Spleen (tissue), 11 donors: ENCODE measurements around the gene SHISA9. TPM values are rescaled to one million over a fixed set of nuclear protein-coding genes. Genes with fewer than 3 reads are reported as not detected.

Source experiments
- DNase-seq: peaks from one replicate; pipeline ENCODE4 v3.0.0-alpha.2; 2020
- H3K27ac ChIP-seq, 8 donors: fragments of 200-600 bp; sonication (generic) in 7 of 8; 1 replicate in 4 of 8; 2 replicates in 4 of 8; pipeline versions ENCODE4 v1.5.0 to v1.8.0; 2016 to 2021; ENCODE audit warnings: inconsistent platforms in 4 of 8, mild to moderate bottlenecking in 4 of 8, moderate library complexity in 1 of 8
- H3K27me3 ChIP-seq, 7 donors: fragments of 200-600 bp; sonication (generic) in 6 of 7; replicated peaks in 1 of 7; 1 replicate in 4 of 7; 2 replicates in 3 of 7; pipeline versions ENCODE4 v1.5.0 to v1.8.0; 2016 to 2021; ENCODE audit warnings: inconsistent platforms in 3 of 7, mild to moderate bottlenecking in 1 of 7
- H3K36me3 ChIP-seq, 6 donors: fragments of 200-600 bp; sonication (generic) in 5 of 6; 1 replicate in 4 of 6; 2 replicates in 2 of 6; pipeline versions ENCODE4 v1.5.0 to v1.8.0; 2016 to 2021; ENCODE audit warnings: inconsistent platforms in 2 of 6
- H3K4me1 ChIP-seq, 6 donors: fragments of 200-600 bp; sonication (generic) in 5 of 6; 1 replicate in 3 of 6; 2 replicates in 3 of 6; pipeline versions ENCODE4 v1.5.0 to v1.8.0; 2016 to 2021; ENCODE audit warnings: inconsistent platforms in 3 of 6
- H3K4me3 ChIP-seq, 8 donors: fragments of 200-600 bp; sonication (generic) in 7 of 8; 1 replicate in 4 of 8; 2 replicates in 4 of 8; pipeline versions ENCODE4 v1.5.0 to v1.8.0; 2016 to 2021; ENCODE audit warnings: inconsistent platforms in 4 of 8, mild to moderate bottlenecking in 4 of 8, moderate library complexity in 2 of 8
- H3K9me3 ChIP-seq, 8 donors: fragments of 200-600 bp; sonication (generic) in 7 of 8; 1 replicate in 4 of 8; 2 replicates in 4 of 8; pipeline versions ENCODE4 v1.5.0 to v1.8.0; 2016 to 2021; ENCODE audit warnings: inconsistent platforms in 4 of 8
- CTCF ChIP-seq, 11 experiments: fragments of 200-600 bp in 7 of 11; fragments of 450-650 bp in 4 of 11; sonication (generic) in 4 of 11; IDR thresholded peaks in 8 of 11; conservative IDR thresholded peaks in 3 of 11; 1 replicate in 7 of 11; 2 replicates in 4 of 11; pipeline versions ENCODE4 v1.4.0 to v1.8.0; 2016 to 2021; ENCODE audit warnings: antibody characterized with exemption in 11 of 11, inconsistent platforms in 4 of 11, mild to moderate bottlenecking in 1 of 11
- POLR2A ChIP-seq, 3 donors: fragments of 450-650 bp; IDR thresholded peaks; one replicate each; pipeline ENCODE4 v1.5.1; 2017; ENCODE audit warnings: antibody characterized with exemption in 3 of 3, mild to moderate bottlenecking in 1 of 3
- POLR2AphosphoS5 ChIP-seq, 3 donors: sonication (generic); formaldehyde crosslinking; IDR thresholded peaks; one replicate each; pipeline ENCODE4 v1.5.1; 2017; ENCODE audit warnings: antibody characterized with exemption in 3 of 3
- WGBS, 5 donors: extraction: QIAGEN DNeasy Blood & Tissue Kit in 3 of 5; methylation state at CpG; one replicate each; pipeline versions ENCODE4 v1.1.5 to v1.1.7; 2013 to 2018; 5-methylcytosine and 5-hydroxymethylcytosine counted together
- intact Hi-C: fragments of 100-400 bp; cut with DNase I; formaldehyde crosslinking; loops from one replicate; pipeline ENCODE4 v1.15.0; 2023; ENCODE audit warnings: low total_unique reads
- polyA plus RNA-seq, 3 donors: library from polyadenylated mRNA; stranded (reverse); fragments of 200-250 nt; gene quantifications; one replicate each; pipeline ENCODE4 v1.2.1, GENCODE V29; 2013
- total RNA-seq, 7 donors: library from RNA; depleted of rRNA in 3 of 7; stranded (reverse); fragments of >200 nt in 3 of 7; fragmentation: NEBNext Ultra II Directional in 4 of 7; extraction: Animal tissue kit (Norgen Biotek cat#: 25700) in 4 of 7; gene quantifications; one replicate each; pipeline versions ENCODE4 v1.1.0 to v1.2.1, GENCODE V29; 2016 to 2021
- donor health status: healthy with polysubstance abuse.
- donor health status: DM: no; HTN: no; CAD: no; lungs with moderate emphysema.
- donor health status: DM: no; HTN: no; CAD: no.
- donor health status: Bipolar disorder and iron deficiency.
- donor health status: healthy.
- donor health status: DM: no; HTN: no; CAD: no.
- donor health status: DM: yes; HTN: yes; CAD: no.

SHISA9 gene
- total and polyA plus RNA-seq, 10 donors = 0.02 to 0.17 (median 0.05) TPM; not detected in 4

- intact Hi-C loops = no loop called here
- Histone ChIP-seq H3K4me3 (no peak overlapping the region), H3K9me3 (peaks cover 0 to 24% (median 14%) of the 10 kb centered on the region in 8 donors), H3K27me3 (no peaks in the 10 kb centered on the region), H3K36me3 (no peaks in the 10 kb centered on the region), H3K4me1 (no peaks in the 10 kb centered on the region), H3K27ac (no peak overlapping the region)
- DNase-seq = no peak
- TF ChIP-seq CTCF (IDR thresholded peaks at IDR 0.05 in 8 of 11, conservative IDR thresholded peaks at IDR 0.05 in 3 of 11) (no peak), POLR2AphosphoS5 (IDR thresholded peaks at IDR 0.05) (no peak), POLR2A (IDR thresholded peaks at IDR 0.05) (no peak)
- 70 to 80% (median 72%) methylated on average over 6 of the region's 6 CpGs for WGBS, 5 donors
These were observed 199.6 kb downstream of the SHISA9 start for GRCh38 chr16:13100970-13101369.

DNA sequence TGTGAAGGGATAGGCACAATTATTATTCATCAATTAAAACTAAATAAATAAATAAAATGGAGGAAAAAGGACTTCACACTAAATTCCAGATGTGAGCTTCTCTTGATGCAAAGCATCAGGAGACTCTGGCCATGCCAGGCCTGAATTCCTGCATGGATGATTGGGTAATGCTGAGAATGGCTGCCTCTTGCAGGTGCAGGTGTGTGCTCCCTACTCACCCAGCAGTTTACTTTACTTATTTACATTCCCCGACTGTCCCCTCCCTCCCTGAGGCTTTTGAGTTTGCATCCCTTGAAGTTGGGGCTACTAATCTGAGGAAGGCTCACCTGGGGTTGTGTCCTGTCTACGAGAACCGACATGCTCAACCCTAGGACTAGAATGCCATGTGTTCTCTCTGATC is 200.4 kb downstream of the SHISA9 start:
- 72 to 86% (median 78%) methylated on average over 3 of the region's 3 CpGs for WGBS, 5 donors
- H3K4me1 ChIP-seq = no peaks in the 10 kb centered on the region
- H3K9me3 ChIP-seq = peaks cover 0 to 24% (median 15%) of the 10 kb centered on the region in 8 donors
- no peaks in the 10 kb centered on the region for H3K27me3 ChIP-seq
- DNase-seq = no peak
- no peak overlapping the region for H3K4me3 ChIP-seq
- H3K27ac ChIP-seq = no peak overlapping the region
- intact Hi-C loops = no loop called here
- no peak for TF ChIP-seq CTCF (IDR thresholded peaks at IDR 0.05 in 8 of 11, conservative IDR thresholded peaks at IDR 0.05 in 3 of 11)
- TF ChIP-seq POLR2A (IDR thresholded peaks at IDR 0.05) = no peak
- no peak for TF ChIP-seq POLR2AphosphoS5 (IDR thresholded peaks at IDR 0.05)
- no peaks in the 10 kb centered on the region for H3K36me3 ChIP-seq

- Histone ChIP-seq H3K9me3 (peaks cover 0 to 24% (median 15%) of the 10 kb centered on the region in 8 donors), H3K36me3 (no peaks in the 10 kb centered on the region), H3K4me1 (no peaks in the 10 kb centered on the region), H3K27ac (no peak overlapping the region), H3K27me3 (no peaks in the 10 kb centered on the region), H3K4me3 (no peak overlapping the region)
- WGBS, 5 donors = 70 to 89% (median 76%) methylated on average over 5 of the region's 5 CpGs
- no peak for DNase-seq
- intact Hi-C loops = no loop called here
- TF ChIP-seq POLR2AphosphoS5 (IDR thresholded peaks at IDR 0.05) = no peak
- no peak for TF ChIP-seq CTCF (IDR thresholded peaks at IDR 0.05 in 8 of 11, conservative IDR thresholded peaks at IDR 0.05 in 3 of 11)
- no peak for TF ChIP-seq POLR2A (IDR thresholded peaks at IDR 0.05)
These were observed 201.0 kb downstream of the SHISA9 start for GRCh38 chr16:13102401-13102800.

GRCh38 chr16:13103831-13104530 is 202.6 kb downstream of the SHISA9 start:
- Histone ChIP-seq H3K36me3 (no peaks in the 10 kb centered on the region), H3K27ac (no peak overlapping the region), H3K9me3 (peaks cover 0 to 26% (median 15%) of the 10 kb centered on the region in 8 donors), H3K4me3 (no peak overlapping the region), H3K27me3 (no peaks in the 10 kb centered on the region), H3K4me1 (no peaks in the 10 kb centered on the region)
- TF ChIP-seq CTCF (IDR thresholded peaks at IDR 0.05 in 8 of 11, conservative IDR thresholded peaks at IDR 0.05 in 3 of 11) (no peak), POLR2AphosphoS5 (IDR thresholded peaks at IDR 0.05) (no peak), POLR2A (IDR thresholded peaks at IDR 0.05) (no peak)
- no peak for DNase-seq
- WGBS, 5 donors = 84 to 91% (median 85%) methylated on average over 6 of the region's 6 CpGs
- intact Hi-C loops = no loop called here
